ENCODE results near the gene VSNL1. TPM values are rescaled to one million over a fixed set of nuclear protein-coding genes. Genes with fewer than 3 reads are reported as not detected.

The VSNL1 gene
- polyA plus RNA-seq, 1 experiment: 0.86 TPM

GRCh38 chr2:17615728-17616351 is 75.3 kb downstream of the VSNL1 start:
- no peak overlapping the region for H3K4me3 ChIP-seq (ENCODE audit: low read depth, low read length)
- CTCF ChIA-PET: interaction anchor here (0.9 to 1.3 kb wide), 3 partner anchors 29 to 55 kb away, joined by 3 to 8 read pairs (median 3); no protein-coding TSS in a partner anchor
- H3K9me3 ChIP-seq (ENCODE audit: control insufficient read depth, insufficient read depth, low read length): no peaks in the 10 kb centered on the region; the same call in 1 of the 2 replicates
- DNase-seq (ENCODE audit: low read depth, low spot score): no peak
- no peak for TF ChIP-seq CTCF (IDR thresholded peaks at IDR 0.05; ENCODE audit: low read depth, low read length)
- POLR2A ChIA-PET: no interaction called here
- no peaks in the 10 kb centered on the region for H3K27me3 ChIP-seq (ENCODE audit: control insufficient read depth, insufficient read depth, low read length)
- peak overlapping the region; percentile 43 for H3K27ac ChIP-seq (ENCODE audit: low read depth, low read length)

- CTCF ChIA-PET: interaction anchor here (0.9 to 1.3 kb wide), 3 partner anchors 28 to 54 kb away, joined by 3 to 8 read pairs (median 3); no protein-coding TSS in a partner anchor
- Histone ChIP-seq H3K4me3 (ENCODE audit: low read depth, low read length) (no peak overlapping the region), H3K27ac (ENCODE audit: low read depth, low read length) (peak overlapping the region; percentile 21), H3K9me3 (ENCODE audit: control insufficient read depth, insufficient read depth, low read length) (no peaks in the 10 kb centered on the region; the same call in 1 of the 2 replicates), H3K27me3 (ENCODE audit: control insufficient read depth, insufficient read depth, low read length) (no peaks in the 10 kb centered on the region)
- no peak for DNase-seq (ENCODE audit: low read depth, low spot score)
- POLR2A ChIA-PET: no interaction called here
- no peak for TF ChIP-seq CTCF (IDR thresholded peaks at IDR 0.05; ENCODE audit: low read depth, low read length)
Measured at GRCh38 chr2:17616405-17616804, 75.9 kb downstream of the VSNL1 start.

- Histone ChIP-seq H3K27me3 (ENCODE audit: control insufficient read depth, insufficient read depth, low read length) (no peaks in the 10 kb centered on the region), H3K4me3 (ENCODE audit: low read depth, low read length) (no peak overlapping the region), H3K27ac (ENCODE audit: low read depth, low read length) (no peak overlapping the region), H3K9me3 (ENCODE audit: control insufficient read depth, insufficient read depth, low read length) (no peaks in the 10 kb centered on the region; the same call in 1 of the 2 replicates)
- TF ChIP-seq CTCF (IDR thresholded peaks at IDR 0.05; ENCODE audit: low read depth, low read length): no peak
- no peak for DNase-seq (ENCODE audit: low read depth, low spot score)
- CTCF ChIA-PET: no interaction called here
- POLR2A ChIA-PET: no interaction called here
Measured at GRCh38 chr2:17617516-17617915, 77.0 kb downstream of the VSNL1 start.

DNA sequence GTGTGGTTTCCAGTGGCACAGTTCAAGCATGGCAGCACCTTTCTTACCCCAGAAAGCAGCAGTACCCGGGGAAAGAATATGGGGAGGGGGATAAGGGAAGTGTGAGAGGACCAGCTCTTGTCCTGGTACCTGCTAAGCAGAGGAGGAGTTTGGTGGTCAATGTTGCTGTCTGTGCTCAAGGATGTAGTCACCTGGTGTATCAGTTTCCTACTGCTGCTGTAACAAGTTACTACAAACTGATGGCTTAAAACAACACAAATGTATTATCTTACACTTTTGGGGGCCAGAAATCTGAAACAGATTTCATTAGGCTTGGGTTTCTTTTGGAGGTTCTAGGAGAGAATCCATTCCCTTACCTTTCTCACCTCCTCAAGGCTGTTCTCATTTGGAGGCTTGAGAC is 77.5 kb downstream of the VSNL1 start:
- ChIA-PET POLR2A (no interaction called here), CTCF (interaction anchor here (1.8 kb wide), 1 partner anchor 28 kb away, joined by 5 read pairs; no protein-coding TSS in a partner anchor)
- Histone ChIP-seq H3K27ac (ENCODE audit: low read depth, low read length) (no peak overlapping the region), H3K4me3 (ENCODE audit: low read depth, low read length) (no peak overlapping the region), H3K27me3 (ENCODE audit: control insufficient read depth, insufficient read depth, low read length) (no peaks in the 10 kb centered on the region), H3K9me3 (ENCODE audit: control insufficient read depth, insufficient read depth, low read length) (no peaks in the 10 kb centered on the region; the same call in 1 of the 2 replicates)
- no peak for TF ChIP-seq CTCF (IDR thresholded peaks at IDR 0.05; ENCODE audit: low read depth, low read length)
- no peak for DNase-seq (ENCODE audit: low read depth, low spot score)

- ChIA-PET POLR2A (no interaction called here), CTCF (interaction anchor here (3.9 kb wide), 1 partner anchor 26 kb away, joined by 20 read pairs; no protein-coding TSS in a partner anchor)
- Histone ChIP-seq H3K27me3 (ENCODE audit: control insufficient read depth, insufficient read depth, low read length) (no peaks in the 10 kb centered on the region), H3K27ac (ENCODE audit: low read depth, low read length) (no peak overlapping the region), H3K9me3 (ENCODE audit: control insufficient read depth, insufficient read depth, low read length) (no peaks in the 10 kb centered on the region; the same call in 1 of the 2 replicates), H3K4me3 (ENCODE audit: low read depth, low read length) (no peak overlapping the region)
- TF ChIP-seq CTCF (IDR thresholded peaks at IDR 0.05; ENCODE audit: low read depth, low read length): no peak
- no peak for DNase-seq (ENCODE audit: low read depth, low spot score)
Measured at GRCh38 chr2:17620280-17620679, 79.8 kb downstream of the VSNL1 start.

All from AG04450 (cell line).